ENCODE results near the gene RYR2. TPM values are rescaled to one million over a fixed set of nuclear protein-coding genes. Genes with fewer than 3 reads are reported as not detected.

Gene RYR2
- total RNA-seq, 2 donors from 2014 or later, result 59.0 to 75.9 TPM

- peaks cover 4% of the 10 kb centered on the region for H3K36me3 ChIP-seq
- H3K27me3 ChIP-seq (replicated peaks; ENCODE audit: insufficient read depth), result no peaks in the 10 kb centered on the region
- no peak overlapping the region for H3K27ac ChIP-seq
- ATAC-seq (ENCODE audit: insufficient number of reproducible peaks, low FRiP score, low read depth), result no peak
- TF ChIP-seq CTCF (IDR thresholded peaks at IDR 0.05), result no peak
- H3K4me3 ChIP-seq, result no peak overlapping the region
- H3K9me3 ChIP-seq, result no peaks in the 10 kb centered on the region
- DNase-seq (ENCODE audit: low spot score), result no peak
- no peaks in the 10 kb centered on the region for H3K4me1 ChIP-seq (ENCODE audit: control insufficient read depth in 1 of 2, low read depth in 2 of 2)
These were observed 363.9 kb downstream of the RYR2 start for GRCh38 chr1:237405912-237406311.

GRCh38 chr1:237411621-237412020 lies 369.6 kb downstream of the RYR2 start:
- Histone ChIP-seq H3K27ac (no peak overlapping the region), H3K27me3 (replicated peaks; ENCODE audit: insufficient read depth) (no peaks in the 10 kb centered on the region), H3K4me3 (no peak overlapping the region), H3K4me1 (ENCODE audit: control insufficient read depth in 1 of 2, low read depth in 2 of 2) (no peaks in the 10 kb centered on the region), H3K9me3 (peaks cover 2% of the 10 kb centered on the region), H3K36me3 (peaks cover 4% of the 10 kb centered on the region)
- no peak for ATAC-seq (ENCODE audit: insufficient number of reproducible peaks, low FRiP score, low read depth)
- TF ChIP-seq CTCF (IDR thresholded peaks at IDR 0.05), result no peak
- DNase-seq (ENCODE audit: low spot score), result no peak

GRCh38 chr1:237416924-237417655 lies 375.1 kb downstream of the RYR2 start:
- no peak for DNase-seq (ENCODE audit: low spot score)
- no peak overlapping the region for H3K27ac ChIP-seq
- TF ChIP-seq CTCF (IDR thresholded peaks at IDR 0.05), result no peak
- H3K27me3 ChIP-seq (replicated peaks; ENCODE audit: insufficient read depth), result no peaks in the 10 kb centered on the region
- H3K4me1 ChIP-seq (ENCODE audit: control insufficient read depth in 1 of 2, low read depth in 2 of 2), result no peaks in the 10 kb centered on the region
- H3K9me3 ChIP-seq, result peaks cover 2% of the 10 kb centered on the region
- no peaks in the 10 kb centered on the region for H3K36me3 ChIP-seq
- no peak for ATAC-seq (ENCODE audit: insufficient number of reproducible peaks, low FRiP score, low read depth)
- H3K4me3 ChIP-seq, result no peak overlapping the region

GRCh38 chr1:237428809-237429208 lies 386.8 kb downstream of the RYR2 start:
- TF ChIP-seq CTCF (IDR thresholded peaks at IDR 0.05), result no peak
- ATAC-seq (ENCODE audit: insufficient number of reproducible peaks, low FRiP score, low read depth), result no peak
- no peaks in the 10 kb centered on the region for H3K27me3 ChIP-seq (replicated peaks; ENCODE audit: insufficient read depth)
- peaks cover 7% of the 10 kb centered on the region for H3K36me3 ChIP-seq
- H3K4me3 ChIP-seq, result no peak overlapping the region
- no peaks in the 10 kb centered on the region for H3K4me1 ChIP-seq (ENCODE audit: control insufficient read depth in 1 of 2, low read depth in 2 of 2)
- no peak overlapping the region for H3K27ac ChIP-seq
- H3K9me3 ChIP-seq, result no peaks in the 10 kb centered on the region
- no peak for DNase-seq (ENCODE audit: low spot score)

- H3K36me3 ChIP-seq, result peaks cover 7% of the 10 kb centered on the region
- TF ChIP-seq CTCF (IDR thresholded peaks at IDR 0.05), result no peak
- no peak for ATAC-seq (ENCODE audit: insufficient number of reproducible peaks, low FRiP score, low read depth)
These were observed 387.3 kb downstream of the RYR2 start for GRCh38 chr1:237429252-237429651.

More at GRCh38 chr1:237429252-237429651, 387.3 kb downstream of the RYR2 start:
- no peak for DNase-seq (ENCODE audit: low spot score)
- Histone ChIP-seq H3K9me3 (no peaks in the 10 kb centered on the region), H3K4me3 (no peak overlapping the region), H3K4me1 (ENCODE audit: control insufficient read depth in 1 of 2, low read depth in 2 of 2) (no peaks in the 10 kb centered on the region), H3K27ac (no peak overlapping the region), H3K27me3 (replicated peaks; ENCODE audit: insufficient read depth) (no peaks in the 10 kb centered on the region)
